NK-92 (cell line): Measurements from ENCODE around the gene ID1.
"Not testable (repeated sequence)": the region's sequence is repeated elsewhere in the genome, so short reads cannot be mapped to it uniquely, and the experiment has no call there.

Experiments
- DNase-seq: peaks from one replicate; lab custom pipeline; 2025; ENCODE audit not compliant: unreplicated experiment; lab: John Stamatoyannopoulos, UW

The ID1 gene

DNA sequence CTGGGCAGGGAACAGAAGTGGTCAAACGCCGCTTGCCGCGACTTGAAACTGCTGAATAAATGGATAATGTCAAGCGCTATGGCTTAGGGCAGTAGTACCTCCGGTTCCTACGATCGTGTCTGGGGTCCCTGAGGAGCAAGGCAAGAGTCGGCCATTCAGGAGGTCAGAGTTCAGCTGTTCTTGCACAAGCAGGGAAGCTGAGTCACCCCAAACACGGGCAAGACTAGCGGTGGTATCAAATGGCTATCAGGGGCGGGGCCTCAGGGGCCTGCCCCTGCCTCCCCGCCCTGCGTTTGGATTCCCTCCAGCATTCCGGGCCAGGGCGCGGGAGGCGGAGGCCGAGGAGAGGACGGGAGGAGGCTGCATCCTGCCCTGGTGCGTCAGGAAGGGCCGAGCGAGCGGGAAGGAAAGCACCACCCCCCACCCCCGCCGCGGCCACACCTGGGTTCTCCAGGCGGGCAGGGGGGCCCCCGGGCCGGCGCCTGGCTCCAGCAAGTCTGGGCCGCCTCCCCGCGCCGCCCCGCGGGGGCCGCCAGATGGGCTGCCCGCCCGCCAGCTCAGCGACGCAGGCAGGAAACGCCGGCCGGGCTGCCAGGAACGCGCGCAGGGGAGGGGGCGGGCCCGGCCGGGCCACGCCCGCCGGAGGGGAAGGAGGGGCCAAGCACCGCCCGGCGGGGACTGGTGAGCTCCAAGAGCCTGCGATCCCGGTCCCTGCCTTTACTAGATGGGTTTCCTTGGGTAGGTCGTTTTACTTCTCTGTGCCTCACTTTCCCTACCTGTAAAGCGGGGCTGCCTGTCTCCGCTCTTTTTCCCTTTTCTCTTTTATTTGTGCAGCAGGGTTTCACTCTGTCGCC, 32.2 kb upstream of the ID1 start:
- DNase-seq: peak; percentile 20

DNA sequence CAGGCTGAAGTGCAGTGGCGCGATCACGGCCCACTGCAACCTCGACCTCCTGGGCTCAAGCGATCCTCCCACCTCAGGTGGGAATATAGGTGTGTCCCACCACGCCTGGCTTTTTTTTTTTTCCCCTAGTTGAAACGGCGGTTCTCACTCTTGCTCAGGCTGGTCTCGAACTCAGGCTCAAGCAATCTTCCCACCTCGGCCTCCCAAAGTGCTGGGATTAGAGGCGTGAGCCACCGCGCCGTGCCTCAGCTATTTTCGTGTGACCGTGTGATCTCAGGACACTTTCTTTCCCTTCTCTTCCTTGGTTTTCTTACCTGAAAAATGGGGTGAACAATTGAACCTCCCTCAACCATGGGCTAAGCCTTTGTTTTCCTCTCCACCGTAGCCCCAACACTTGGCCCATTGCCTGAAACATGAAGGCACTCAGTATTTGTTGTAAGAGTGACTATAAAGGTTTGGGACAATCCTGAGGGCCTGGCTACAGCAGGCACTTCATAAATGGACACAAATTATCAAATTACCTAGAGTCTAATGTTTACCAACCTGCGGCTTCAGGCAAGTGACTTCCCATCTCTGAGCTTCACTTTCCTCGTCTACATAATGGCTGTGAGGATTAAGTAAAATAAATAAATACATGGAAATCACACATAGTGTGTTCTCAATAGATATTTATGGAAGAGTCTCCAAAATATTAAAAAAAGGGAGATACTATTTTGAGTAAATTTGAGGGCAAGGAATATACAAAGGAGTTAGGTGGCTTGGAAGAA, 31.4 kb upstream of the ID1 start:
- DNase-seq: no peak

DNA sequence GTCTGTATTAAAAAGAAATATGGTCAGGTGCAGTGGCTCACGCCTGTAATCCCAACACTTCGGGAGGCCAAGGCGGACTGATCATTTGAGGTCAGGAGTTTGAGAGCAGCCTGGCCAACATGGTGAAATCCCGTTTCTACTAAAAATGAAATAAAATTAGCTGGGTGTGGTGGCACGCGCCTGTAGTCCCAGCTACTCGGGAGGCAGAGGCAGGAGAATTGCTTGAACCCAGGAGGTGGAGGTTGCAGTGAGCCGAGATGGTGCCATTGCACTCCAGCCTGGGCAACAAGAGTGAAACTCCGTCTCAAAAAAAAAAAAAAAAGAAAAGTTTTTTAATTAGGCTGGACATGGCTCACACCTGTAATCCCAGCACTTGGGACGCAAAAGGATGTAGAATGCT, 30.1 kb upstream of the ID1 start:
- DNase-seq: not testable (repeated sequence)

DNA sequence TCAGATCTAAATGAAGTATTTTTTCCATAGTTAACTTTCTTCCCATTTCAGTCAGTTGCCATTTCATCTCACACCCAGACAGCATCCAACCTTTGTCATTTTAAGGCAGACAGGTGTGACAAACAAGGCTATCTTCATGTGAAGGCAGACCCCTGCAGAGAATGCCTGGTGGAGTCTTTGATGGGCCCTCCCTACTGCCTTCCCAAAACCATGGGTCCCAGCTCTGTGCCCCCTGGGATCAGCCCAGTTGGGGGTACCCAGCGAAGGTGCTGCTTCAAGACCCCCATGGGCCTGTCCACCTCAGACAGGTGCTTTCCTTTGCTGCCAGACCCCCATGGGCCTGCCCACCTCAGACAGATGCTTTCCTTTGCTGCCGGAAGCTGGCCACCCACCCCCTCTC, 28.3 kb upstream of the ID1 start:
- no peak for DNase-seq

DNA sequence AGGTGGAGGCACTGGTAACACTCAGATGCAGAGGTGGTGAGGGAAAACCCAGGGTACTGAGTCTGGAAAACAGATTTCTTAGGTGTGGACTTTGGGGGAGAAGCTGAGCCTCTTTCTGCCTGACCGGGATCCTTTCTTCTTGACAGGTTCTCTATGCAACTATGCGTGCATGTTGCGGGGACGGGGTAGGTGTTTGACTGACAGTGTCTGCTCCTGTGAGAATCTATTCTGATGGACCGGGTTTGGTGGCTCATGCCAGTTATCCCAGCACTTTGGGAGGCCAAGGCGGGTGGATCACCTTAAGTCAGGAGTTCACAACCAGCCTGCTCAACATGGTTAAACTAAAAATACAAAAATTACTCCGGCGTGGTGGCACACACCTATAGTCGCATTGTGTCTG, 27.9 kb upstream of the ID1 start:
- no peak for DNase-seq

DNA sequence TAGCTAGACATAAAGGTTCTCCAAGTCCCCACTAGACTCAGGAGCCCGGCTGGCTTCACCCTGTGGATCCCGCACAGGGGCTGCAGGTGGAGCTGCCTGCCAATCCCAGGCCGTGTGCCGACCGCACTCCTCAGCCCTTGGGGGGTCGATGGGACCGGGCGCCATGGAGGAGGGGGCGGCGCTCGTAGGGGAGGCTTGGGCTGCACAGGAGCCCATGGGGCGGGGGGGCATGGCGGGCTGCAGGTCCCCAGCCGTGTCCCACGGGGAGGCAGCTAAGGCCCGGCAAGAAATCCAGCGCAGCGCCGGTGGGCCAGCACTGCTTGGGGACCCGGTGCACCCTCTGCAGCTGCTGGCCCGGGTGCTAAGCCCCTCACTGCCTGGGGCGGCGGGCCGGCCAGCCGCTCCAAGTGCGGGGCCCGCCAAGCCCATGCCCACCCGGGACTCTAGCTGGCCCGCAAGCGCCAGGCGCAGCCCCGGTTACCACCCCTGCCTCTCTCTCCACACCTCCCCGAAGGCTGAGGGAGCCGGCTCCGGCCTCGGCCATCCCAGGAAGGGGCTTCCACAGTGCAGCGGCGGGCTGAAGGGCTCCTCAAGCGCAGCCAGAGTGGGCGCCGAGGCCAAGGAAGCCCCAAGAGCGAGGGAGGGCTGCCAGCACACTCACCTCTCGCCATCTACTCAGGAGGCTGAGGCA, 26.5 kb upstream of the ID1 start:
- no peak for DNase-seq

DNA sequence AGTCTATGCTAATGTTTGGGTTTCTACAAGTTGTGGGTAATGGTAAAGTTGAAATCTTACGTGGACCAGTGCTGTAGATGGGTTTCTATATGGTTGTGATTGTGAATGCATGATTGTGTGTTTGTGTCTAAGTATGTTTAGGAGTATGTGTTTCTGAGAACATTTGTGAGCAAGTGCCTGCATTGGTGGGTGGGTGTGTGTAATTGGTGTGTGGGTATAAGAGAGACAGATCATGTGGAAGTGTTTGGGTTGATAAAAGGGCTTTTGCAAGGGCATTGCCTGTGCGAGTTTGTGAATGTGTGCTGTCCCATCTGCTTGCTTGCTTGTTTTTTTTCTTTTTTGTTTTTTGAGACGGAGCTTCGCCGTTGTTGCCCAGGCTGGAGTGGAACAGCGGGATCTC, 25.8 kb upstream of the ID1 start:
- no peak for DNase-seq

DNA sequence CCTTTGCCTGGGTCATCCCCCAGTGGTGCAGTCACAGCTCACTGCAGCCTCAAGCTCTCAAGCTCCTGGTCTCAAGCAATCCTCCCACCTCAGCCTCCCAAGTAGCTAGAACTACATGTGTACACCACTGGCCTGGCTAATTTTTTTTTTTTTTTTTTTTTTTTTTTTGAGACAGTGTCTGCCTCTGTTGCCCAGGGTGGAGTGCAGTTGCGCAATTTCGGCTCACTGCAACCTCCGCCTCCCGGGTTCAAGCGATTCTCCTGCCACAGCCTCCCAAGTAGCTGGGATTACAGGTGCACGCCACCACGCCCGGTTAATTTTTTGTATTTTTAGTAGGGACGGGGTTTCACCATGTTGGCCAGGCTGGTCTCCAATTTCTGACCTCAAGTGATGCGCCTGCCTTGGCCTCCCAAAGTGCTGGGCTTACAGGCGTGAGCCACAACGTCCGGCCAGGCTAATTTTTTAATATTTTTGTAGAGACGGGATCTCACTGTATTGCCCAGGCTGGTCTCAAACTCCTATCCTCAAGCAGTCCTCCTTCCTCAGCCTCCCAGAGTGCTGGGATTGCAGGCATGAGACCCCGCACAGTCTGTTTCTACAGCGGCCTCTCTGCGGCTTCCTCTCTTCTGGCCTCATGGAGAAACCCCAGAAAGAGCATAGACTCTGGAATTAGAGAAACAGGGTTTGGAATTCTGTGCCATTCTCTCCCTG, 25.0 kb upstream of the ID1 start:
- DNase-seq: not testable (repeated sequence)

DNA sequence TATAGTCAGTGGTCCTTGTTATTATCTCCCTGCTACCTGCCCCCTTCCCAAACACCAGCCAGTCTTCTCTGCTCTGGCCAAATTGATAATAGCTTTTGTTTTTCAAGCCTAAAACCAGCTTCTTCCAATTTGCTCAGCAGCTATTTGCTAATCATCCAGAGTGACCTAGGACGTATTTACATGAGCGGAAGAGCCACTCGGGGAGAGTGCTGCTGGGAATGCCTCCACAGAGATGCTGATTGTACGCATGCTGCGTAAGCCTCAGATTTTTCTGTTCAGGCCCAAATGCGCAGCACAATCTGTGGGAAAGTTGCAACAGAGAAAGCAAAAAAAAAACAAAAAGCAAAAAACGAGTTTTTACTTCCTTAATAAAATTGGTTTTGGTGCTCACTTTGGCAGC, 24.4 kb upstream of the ID1 start:
- no peak for DNase-seq

DNA sequence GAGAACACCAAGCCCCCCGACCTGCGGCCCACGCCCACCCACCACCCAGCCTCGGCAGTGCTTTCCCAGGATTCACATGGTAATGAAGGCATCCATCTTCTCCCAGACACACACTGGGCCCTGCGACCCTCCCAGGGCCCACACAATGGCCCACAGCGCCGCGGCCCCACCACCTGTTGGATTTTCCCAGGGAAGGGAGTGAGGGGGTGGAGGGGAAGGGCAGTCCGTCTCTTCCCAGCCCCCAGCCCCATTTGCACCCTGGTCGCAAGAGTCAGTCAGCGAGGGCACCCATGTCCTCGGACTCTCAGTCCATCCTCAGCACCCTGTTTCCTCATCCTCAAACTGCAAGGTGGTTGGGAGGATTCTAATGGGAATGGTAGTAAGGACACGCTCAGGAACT, 23.7 kb upstream of the ID1 start:
- no peak for DNase-seq

DNA sequence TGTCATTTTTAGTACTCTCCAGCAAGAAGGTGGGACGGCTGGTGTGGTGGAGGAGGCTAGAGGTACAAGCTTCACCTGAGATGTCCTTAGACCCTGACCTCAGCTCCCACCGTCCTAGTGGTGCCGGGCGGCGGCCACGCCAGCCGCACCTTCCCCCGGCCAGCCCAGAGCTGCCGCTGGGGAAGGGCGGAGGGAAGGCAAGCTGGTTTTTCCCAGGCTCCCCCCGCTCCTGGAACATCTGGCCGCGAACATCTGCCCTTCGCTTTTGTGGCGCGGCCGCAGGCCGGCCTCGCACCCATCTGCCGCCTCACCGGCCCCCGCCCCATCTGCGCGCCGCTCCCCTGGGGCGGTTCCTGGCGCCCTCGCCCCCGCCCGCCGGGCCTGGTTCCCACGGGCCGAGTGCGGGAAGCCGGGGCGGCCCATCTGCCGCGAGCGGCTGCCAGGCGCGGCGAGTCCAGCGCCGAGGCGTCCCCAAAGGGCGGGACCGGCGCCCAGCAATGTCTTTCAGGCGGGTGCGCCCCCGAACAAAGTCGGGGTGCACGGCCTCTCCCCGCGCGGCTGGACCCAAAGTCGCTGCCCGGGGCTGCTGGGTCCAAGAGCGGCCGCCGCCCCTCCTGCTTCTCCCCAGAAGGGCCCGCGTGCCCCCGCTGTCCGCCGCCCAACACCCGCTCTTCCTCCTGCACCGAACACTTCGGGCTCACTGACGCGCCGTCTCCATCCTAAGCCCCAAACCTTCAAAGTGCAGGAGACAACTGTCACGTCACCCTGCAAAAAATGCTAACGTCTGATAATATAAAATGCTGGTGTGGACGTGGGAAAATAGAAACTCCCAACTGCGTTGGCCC, 17.3 kb upstream of the ID1 start:
- DNase-seq: no peak

DNA sequence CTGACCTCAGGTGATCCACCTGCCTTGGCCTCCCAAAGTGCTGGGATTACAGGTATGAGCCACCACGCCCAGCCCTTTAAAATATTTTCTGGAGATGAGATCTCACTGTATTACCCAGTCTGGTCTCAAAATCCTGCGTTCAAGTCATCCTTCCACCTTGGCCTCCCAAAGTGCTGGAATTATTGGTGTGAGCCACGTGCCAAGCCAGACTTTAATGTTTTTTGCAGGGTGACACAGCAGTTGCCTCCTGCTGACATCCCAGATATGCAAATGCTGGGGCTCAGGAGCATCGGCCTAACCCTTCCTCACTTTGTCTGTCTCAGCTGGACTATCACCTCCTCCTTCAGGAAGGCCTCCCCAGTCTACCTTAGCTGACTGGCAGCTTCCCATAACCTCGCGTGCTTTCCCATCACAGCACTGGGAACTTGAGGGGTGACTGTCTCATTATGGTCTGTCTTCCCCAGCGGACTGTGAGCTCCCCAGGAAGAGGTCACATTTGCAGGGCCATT, 14.3 kb upstream of the ID1 start:
- DNase-seq: no peak

DNA sequence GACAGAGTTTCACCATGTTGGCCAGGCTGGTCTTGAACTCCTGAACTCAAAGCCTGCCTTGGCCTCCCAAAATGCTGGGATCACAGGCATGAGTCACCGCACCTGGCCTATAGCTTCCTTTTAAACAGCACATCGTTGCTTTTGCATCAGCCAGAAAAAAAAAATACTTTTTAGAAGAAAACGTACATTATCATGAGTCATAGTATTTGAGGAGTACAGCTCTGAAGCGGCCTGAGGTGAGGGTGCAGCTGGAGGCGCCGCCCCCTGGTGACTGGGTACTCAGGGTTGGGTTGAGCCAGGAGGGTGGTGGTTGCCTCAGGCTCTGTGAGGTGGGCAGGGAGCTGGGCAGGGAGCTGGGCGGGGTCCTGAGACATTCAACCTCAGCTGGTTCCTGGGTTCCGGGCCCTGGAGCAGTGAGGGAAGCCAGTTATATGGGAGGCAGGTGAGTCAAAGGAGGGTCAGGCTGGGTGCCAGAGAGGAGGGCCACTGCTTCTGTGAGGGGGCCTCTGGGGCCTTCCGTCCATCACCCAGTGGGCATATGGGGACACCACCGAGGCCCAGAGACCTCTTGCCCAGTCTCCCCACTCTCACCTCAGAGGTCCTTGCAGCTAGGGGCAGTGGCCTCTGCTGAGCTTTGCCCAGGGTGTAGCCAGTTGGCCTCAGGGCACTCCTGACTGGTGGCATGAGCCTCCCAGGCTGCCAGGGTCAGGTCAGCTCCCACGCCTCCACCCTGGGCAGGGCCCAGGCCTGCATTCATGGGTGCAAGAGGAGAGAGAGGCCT, 11.7 kb upstream of the ID1 start:
- no peak for DNase-seq

DNA sequence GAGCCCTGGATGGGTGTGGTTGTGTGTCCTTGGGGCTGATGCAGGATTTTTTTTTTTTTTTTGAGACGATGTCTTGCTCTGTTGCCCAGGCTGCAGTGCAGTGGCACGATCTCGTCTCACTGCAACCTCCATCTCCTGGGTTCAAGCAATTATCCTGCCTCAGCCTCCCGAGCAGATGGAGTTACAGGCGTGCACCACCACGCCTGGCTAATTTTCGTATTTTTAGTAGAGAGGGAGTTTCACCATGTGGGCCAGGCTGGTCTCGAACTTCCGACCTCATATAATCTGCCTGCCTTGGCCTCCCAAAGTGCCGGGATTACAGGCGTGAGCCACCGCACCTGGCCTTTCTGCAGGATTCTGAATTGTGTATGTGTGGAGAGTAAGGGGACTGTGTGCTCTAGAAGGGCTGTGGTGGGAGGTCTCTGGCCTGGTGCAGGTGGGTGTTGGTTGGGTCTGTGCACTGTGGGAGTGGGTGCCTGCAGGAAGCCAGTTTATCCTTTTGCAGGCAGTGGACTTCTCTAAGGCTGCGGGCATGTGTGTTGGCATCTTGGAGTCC, 11.0 kb upstream of the ID1 start:
- DNase-seq: no peak

DNA sequence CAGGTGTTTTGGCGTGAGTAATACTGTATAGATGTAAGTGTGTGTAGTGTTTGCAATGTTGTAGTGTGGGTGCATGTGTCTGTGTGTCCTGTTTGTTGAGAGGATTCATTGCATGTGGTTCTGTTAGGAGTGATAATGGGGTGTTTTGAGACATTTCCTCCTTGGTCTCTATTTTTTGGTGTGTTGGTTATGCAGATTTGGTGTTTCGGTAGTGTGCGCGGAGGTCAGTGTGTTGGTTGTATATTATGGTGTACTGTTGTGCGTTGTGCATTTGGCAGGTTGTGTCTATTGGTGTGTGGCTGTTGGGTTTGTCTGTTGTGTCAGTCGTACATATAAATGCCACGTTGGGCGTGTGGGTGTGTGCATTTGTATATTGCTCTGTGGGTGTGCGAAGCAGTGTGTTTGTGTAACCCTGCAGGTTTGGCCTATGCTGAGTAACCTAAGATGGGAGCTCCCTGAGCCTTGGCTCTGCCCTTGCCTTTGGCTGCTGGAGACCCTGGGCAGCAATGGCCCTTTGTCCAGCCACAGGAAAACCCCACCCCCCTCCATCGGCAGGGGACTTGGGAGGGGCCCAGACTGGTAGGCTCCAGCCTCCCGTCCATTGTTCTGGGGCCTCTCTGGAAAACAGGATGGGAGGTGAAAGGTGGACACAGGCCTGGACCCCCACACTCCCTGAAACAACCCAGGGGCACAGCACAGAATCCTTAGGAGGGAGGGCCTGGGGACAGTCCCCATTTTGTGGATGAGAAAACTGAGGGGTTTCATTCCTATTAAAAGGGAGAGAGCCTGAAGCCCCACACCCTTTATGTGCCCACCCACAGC, 10.3 kb upstream of the ID1 start:
- no peak for DNase-seq

DNA sequence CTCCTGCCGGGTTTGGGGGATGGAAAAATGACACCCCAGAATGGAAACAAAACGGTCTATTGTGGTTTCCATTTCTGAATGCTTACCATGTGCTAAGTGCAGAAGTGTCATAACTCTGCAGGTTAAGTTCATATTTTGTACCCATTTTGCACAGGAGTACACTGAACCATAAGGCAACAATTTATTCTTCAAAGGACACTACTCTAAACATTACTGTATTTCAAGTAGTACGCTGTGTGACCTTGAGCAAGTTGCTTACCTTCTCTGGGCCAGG, 9.8 kb upstream of the ID1 start:
- DNase-seq: no peak

DNA sequence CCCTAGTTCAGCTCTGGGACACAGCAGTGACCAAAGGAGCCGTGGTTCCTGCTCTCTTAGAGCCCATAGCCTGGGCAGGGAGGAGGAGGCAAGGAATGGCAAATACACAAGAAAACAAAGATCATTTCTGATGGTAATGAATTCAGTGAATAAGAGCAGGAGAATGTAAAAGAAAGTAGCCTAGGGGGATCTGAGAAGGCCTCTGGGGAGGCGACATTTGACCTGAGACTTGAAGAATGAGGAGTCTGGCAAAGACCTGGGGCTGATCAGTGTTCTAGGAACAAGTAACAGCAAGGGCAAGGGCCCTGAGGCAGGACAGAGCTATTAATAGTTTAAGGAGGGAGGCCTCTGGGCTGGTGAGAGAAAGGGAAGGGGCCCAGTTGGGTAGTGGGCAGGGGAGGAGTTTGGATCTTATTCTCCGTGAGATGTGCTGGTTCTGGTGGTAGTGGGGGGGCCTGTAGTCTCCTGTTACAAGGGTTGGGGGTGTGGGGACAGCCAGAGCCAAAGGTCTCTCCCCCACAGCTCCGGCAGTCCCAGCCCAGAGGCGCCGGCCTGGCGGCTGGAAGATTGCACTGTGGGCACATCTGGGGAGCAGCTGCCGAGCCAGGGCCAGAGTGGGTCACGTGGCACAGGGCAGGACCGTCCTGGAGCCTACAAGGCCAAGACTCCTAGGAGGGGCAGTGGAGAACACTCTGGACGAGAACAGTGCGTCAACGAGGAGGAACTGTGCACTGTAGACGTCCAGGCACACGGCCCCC, 9.3 kb upstream of the ID1 start:
- DNase-seq: no peak

DNA sequence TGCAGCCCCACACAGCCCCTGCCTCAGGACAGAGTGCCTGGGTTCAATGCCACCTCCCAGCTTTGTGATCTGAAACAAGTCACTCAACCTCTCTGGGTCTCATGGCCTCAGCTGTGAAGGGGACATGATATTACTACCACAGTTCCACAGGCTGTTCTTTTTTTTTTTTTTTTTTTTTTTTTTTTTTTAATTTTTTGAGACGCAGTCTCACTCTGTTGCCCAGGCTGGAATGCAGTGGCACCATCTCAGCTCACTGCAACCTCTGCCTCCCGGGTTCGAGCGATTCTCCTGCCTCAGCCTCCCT, 8.7 kb upstream of the ID1 start:
- not testable (repeated sequence) for DNase-seq
